ENCODE results near the gene MAPT.

GRCh38 chr17:45931677-45932076 lies 37.3 kb downstream of the MAPT start:
- TF ChIP-seq MAX (IDR thresholded peaks at IDR 0.05; ENCODE audit: low read depth, low read length) (no peak), CTCF (IDR thresholded peaks at IDR 0.05; ENCODE audit: low read depth, low read length) (no peak), POLR2A (IDR thresholded peaks at IDR 0.05; ENCODE audit: extremely low read depth, insufficient read length) (no peak)

Measured in NB4 (cell line).